K562 (cell line): ENCODE data around the gene KCNN4. TPM values are rescaled to one million over a fixed set of nuclear protein-coding genes. Genes with fewer than 3 reads are reported as not detected.
A peak's percentile ranks its signal among the peaks of the same experiment; 100 is the strongest.

Experiments
- CBFB ChIP-seq: sonication (generic); formaldehyde crosslinking; IDR thresholded peaks from 2 replicates; pipeline ENCODE4 v1.4.0; 2020; ENCODE audit warnings: mild to moderate bottlenecking, missing genetic modification reagents
- CBX1 ChIP-seq: sonication (generic); IDR thresholded peaks from 2 replicates; pipeline ENCODE4 v1.6.1; 2016; ENCODE audit warnings: antibody characterized with exemption, low read depth, mild to moderate bottlenecking
- EP300 ChIP-seq: IDR thresholded peaks from 2 replicates; pipeline ENCODE4 v1.6.1; 2012; ENCODE audit warnings: low read length, improper control_type of control experiment
- HMBOX1 ChIP-seq: sonication (generic); IDR thresholded peaks from 2 replicates; pipeline ENCODE4 v1.6.1; 2016
- LEF1 ChIP-seq: fragments of 450-650 bp; IDR thresholded peaks from 2 replicates; pipeline ENCODE4 v1.6.1; 2016; ENCODE audit warnings: mild to moderate bottlenecking
- MTF1 ChIP-seq: fragments of 250-450 bp; sonication (Bioruptor Pico); IDR thresholded peaks from 2 replicates; pipeline ENCODE4 v1.9.0; 2021; ENCODE audit warnings: moderate library complexity, mild to moderate bottlenecking, inconsistent platforms, borderline replicate concordance
- SMAD4 ChIP-seq: fragments of 250-450 bp; sonication (Bioruptor Pico); conservative IDR thresholded peaks from 2 replicates; pipeline ENCODE4 v1.8.0; 2021; ENCODE audit warnings: inconsistent platforms, mild to moderate bottlenecking, moderate library complexity
- ZNF699 ChIP-seq: fragments of 250-450 bp; sonication (Bioruptor Pico); IDR thresholded peaks from 2 replicates; pipeline ENCODE4 v1.8.0; 2021; ENCODE audit warnings: mild to moderate bottlenecking, moderate library complexity; ENCODE audit not compliant: insufficient replicate concordance
- polyA plus RNA-seq, 8 experiments: library from polyadenylated mRNA; depleted of rRNA in 4 of 8; stranded (reverse) in 5 of 8; unstranded in 3 of 8; fragments of >200 nt; fragmentation: Nextera tagmentation in 2 of 8; fragmentation: Illumina TruSeq in 1 of 8; extraction: Ambion mirVana in 2 of 8; extraction: Trizol in 1 of 8; gene quantifications; 2 replicates each; pipeline versions ENCODE4 v1.2.1 to v1.2.3, GENCODE V29; 2011 to 2014; ENCODE audit warnings: inconsistent platforms in 1 of 8, missing spikeins in 1 of 8
- total RNA-seq, 7 experiments: library from RNA; depleted of rRNA in 6 of 7; stranded (reverse); fragments of >200 nt in 6 of 7; fragmentation: Illumina TruSeq in 2 of 7; extraction: Trizol in 2 of 7; gene quantifications; 2 replicates each; pipeline versions ENCODE4 v1.2.1 to v1.2.3, GENCODE V29; 2011 to 2021; ENCODE audit warnings: low replicate concordance in 1 of 7
- TF ChIP-seq, protein P1 (sequence below): fragments of 450-650 bp; IDR thresholded peaks from 2 replicates; pipeline ENCODE4 v1.6.1; 2018; ENCODE audit not compliant: partially characterized antibody
- TF ChIP-seq, protein P2 (sequence below): sonication (generic); formaldehyde crosslinking; IDR thresholded peaks from 2 replicates; pipeline ENCODE4 v1.8.0; 2022; ENCODE audit warnings: mild to moderate bottlenecking, missing genetic modification reagents
- TF ChIP-seq, protein P3 (sequence below), 2 experiments: IDR thresholded peaks; 2 replicates each; pipeline ENCODE4 v1.6.1; 2012; ENCODE audit warnings: improper control_type of control experiment in 2 of 2, low read depth in 2 of 2, low read length in 2 of 2, borderline replicate concordance in 1 of 2

The KCNN4 gene
- total and polyA plus RNA-seq, 9 of the 15 experiments (the other 6 are each of a cell fraction or from before 2014, with no cell fraction given), result 0.53 to 37.7 (median 25.9) TPM

GRCh38 chr19:43784241-43784980 is 3.6 kb upstream of the KCNN4 start (continued):
- TF ChIP-seq, protein P1, sequence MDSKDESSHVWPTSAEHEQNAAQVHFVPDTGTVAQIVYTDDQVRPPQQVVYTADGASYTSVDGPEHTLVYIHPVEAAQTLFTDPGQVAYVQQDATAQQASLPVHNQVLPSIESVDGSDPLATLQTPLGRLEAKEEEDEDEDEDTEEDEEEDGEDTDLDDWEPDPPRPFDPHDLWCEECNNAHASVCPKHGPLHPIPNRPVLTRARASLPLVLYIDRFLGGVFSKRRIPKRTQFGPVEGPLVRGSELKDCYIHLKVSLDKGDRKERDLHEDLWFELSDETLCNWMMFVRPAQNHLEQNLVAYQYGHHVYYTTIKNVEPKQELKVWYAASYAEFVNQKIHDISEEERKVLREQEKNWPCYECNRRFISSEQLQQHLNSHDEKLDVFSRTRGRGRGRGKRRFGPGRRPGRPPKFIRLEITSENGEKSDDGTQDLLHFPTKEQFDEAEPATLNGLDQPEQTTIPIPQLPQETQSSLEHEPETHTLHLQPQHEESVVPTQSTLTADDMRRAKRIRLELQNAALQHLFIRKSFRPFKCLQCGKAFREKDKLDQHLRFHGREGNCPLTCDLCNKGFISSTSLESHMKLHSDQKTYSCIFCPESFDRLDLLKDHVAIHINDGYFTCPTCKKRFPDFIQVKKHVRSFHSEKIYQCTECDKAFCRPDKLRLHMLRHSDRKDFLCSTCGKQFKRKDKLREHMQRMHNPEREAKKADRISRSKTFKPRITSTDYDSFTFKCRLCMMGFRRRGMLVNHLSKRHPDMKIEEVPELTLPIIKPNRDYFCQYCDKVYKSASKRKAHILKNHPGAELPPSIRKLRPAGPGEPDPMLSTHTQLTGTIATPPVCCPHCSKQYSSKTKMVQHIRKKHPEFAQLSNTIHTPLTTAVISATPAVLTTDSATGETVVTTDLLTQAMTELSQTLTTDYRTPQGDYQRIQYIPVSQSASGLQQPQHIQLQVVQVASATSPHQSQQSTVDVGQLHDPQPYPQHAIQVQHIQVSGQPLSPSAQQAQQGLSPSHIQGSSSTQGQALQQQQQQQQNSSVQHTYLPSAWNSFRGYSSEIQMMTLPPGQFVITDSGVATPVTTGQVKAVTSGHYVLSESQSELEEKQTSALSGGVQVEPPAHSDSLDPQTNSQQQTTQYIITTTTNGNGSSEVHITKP, result peak; percentile 9
- TF ChIP-seq, protein P2, sequence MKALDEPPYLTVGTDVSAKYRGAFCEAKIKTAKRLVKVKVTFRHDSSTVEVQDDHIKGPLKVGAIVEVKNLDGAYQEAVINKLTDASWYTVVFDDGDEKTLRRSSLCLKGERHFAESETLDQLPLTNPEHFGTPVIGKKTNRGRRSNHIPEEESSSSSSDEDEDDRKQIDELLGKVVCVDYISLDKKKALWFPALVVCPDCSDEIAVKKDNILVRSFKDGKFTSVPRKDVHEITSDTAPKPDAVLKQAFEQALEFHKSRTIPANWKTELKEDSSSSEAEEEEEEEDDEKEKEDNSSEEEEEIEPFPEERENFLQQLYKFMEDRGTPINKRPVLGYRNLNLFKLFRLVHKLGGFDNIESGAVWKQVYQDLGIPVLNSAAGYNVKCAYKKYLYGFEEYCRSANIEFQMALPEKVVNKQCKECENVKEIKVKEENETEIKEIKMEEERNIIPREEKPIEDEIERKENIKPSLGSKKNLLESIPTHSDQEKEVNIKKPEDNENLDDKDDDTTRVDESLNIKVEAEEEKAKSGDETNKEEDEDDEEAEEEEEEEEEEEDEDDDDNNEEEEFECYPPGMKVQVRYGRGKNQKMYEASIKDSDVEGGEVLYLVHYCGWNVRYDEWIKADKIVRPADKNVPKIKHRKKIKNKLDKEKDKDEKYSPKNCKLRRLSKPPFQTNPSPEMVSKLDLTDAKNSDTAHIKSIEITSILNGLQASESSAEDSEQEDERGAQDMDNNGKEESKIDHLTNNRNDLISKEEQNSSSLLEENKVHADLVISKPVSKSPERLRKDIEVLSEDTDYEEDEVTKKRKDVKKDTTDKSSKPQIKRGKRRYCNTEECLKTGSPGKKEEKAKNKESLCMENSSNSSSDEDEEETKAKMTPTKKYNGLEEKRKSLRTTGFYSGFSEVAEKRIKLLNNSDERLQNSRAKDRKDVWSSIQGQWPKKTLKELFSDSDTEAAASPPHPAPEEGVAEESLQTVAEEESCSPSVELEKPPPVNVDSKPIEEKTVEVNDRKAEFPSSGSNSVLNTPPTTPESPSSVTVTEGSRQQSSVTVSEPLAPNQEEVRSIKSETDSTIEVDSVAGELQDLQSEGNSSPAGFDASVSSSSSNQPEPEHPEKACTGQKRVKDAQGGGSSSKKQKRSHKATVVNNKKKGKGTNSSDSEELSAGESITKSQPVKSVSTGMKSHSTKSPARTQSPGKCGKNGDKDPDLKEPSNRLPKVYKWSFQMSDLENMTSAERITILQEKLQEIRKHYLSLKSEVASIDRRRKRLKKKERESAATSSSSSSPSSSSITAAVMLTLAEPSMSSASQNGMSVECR, result no peak
- peak; percentile 68 for TF ChIP-seq EP300
- no peak for TF ChIP-seq CBX1
- TF ChIP-seq SMAD4 (CRISPR knock-in tag), result 0 out of 2 replicates have a peak, but pooled peaks have one; percentile 11
- TF ChIP-seq MTF1, result no peak
- TF ChIP-seq HMBOX1, result no peak
- TF ChIP-seq ZNF699 (CRISPR knock-in tag), result no peak
- peak; percentile 57; the same call in 1 of the 2 replicates for TF ChIP-seq LEF1
- TF ChIP-seq CBFB (CRISPR knock-in tag), result no peak
- TF ChIP-seq, protein P3, sequence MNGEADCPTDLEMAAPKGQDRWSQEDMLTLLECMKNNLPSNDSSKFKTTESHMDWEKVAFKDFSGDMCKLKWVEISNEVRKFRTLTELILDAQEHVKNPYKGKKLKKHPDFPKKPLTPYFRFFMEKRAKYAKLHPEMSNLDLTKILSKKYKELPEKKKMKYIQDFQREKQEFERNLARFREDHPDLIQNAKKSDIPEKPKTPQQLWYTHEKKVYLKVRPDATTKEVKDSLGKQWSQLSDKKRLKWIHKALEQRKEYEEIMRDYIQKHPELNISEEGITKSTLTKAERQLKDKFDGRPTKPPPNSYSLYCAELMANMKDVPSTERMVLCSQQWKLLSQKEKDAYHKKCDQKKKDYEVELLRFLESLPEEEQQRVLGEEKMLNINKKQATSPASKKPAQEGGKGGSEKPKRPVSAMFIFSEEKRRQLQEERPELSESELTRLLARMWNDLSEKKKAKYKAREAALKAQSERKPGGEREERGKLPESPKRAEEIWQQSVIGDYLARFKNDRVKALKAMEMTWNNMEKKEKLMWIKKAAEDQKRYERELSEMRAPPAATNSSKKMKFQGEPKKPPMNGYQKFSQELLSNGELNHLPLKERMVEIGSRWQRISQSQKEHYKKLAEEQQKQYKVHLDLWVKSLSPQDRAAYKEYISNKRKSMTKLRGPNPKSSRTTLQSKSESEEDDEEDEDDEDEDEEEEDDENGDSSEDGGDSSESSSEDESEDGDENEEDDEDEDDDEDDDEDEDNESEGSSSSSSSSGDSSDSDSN (IDR thresholded peaks at IDR 0.05; ENCODE audit: borderline replicate concordance in 1 of 2, low read depth in 2 of 2, low read length in 2 of 2), result 0 out of 4 replicates have a peak, but pooled peaks of 1 of the 2 experiments have one; percentile 21
